ENCODE results near the gene CCDC112. TPM values are rescaled to one million over a fixed set of nuclear protein-coding genes. Genes with fewer than 3 reads are reported as not detected.

CCDC112 gene
- total RNA-seq, 4 donors from 2014 or later: 3.3 to 4.9 (median 3.8) TPM

- intact Hi-C loops (cut with DNase I): no loop called here
- TF ChIP-seq POLR2A (IDR thresholded peaks at IDR 0.05): no peak
Measured at GRCh38 chr5:115341745-115342144, 45.3 kb upstream of the CCDC112 start.

GRCh38 chr5:115338851-115339250 lies 42.4 kb upstream of the CCDC112 start:
- intact Hi-C loops (cut with DNase I): no loop called here
- 82 to 87% methylated on average over 3 of the region's 3 CpGs for WGBS, 2 donors

More at GRCh38 chr5:115341745-115342144, 45.3 kb upstream of the CCDC112 start:
- no peaks in the 10 kb centered on the region for H3K4me1 ChIP-seq
- H3K27me3 ChIP-seq: no peaks in the 10 kb centered on the region
- no peak overlapping the region for H3K27ac ChIP-seq
- no peak for DNase-seq
- no peaks in the 10 kb centered on the region for H3K36me3 ChIP-seq
- WGBS, 2 donors: 91 to 95% methylated on average over 2 of the region's 2 CpGs
- H3K4me3 ChIP-seq (replicated peaks in 1 of 3): no peak overlapping the region
- no peaks in the 10 kb centered on the region for H3K9me3 ChIP-seq

GRCh38 chr5:115337882-115338281 lies 41.4 kb upstream of the CCDC112 start:
- no peak for DNase-seq
- Histone ChIP-seq H3K4me1 (no peaks in the 10 kb centered on the region), H3K36me3 (no peaks in the 10 kb centered on the region), H3K4me3 (replicated peaks in 1 of 3) (no peak overlapping the region), H3K27me3 (no peaks in the 10 kb centered on the region), H3K9me3 (no peaks in the 10 kb centered on the region), H3K27ac (no peak overlapping the region)
- TF ChIP-seq CTCF (IDR thresholded peaks at IDR 0.05) (no peak), POLR2A (IDR thresholded peaks at IDR 0.05) (no peak)
- 93 to 98% methylated on average over 1 of the region's 1 CpG for WGBS, 2 donors
- intact Hi-C loops (cut with DNase I): no loop called here

More at GRCh38 chr5:115338851-115339250, 42.4 kb upstream of the CCDC112 start:
- TF ChIP-seq CTCF (IDR thresholded peaks at IDR 0.05) (no peak), POLR2A (IDR thresholded peaks at IDR 0.05) (no peak)
- H3K4me1 ChIP-seq: no peaks in the 10 kb centered on the region
- H3K36me3 ChIP-seq: no peaks in the 10 kb centered on the region
- DNase-seq: no peak
- H3K4me3 ChIP-seq (replicated peaks in 1 of 3): no peak overlapping the region
- no peaks in the 10 kb centered on the region for H3K27me3 ChIP-seq
- H3K27ac ChIP-seq: no peak overlapping the region
- H3K9me3 ChIP-seq: no peaks in the 10 kb centered on the region

- intact Hi-C loops (cut with DNase I): no loop called here
- no peaks in the 10 kb centered on the region for H3K27me3 ChIP-seq
- no peak for DNase-seq
- H3K27ac ChIP-seq: no peak overlapping the region
- H3K4me3 ChIP-seq (replicated peaks in 1 of 3): no peak overlapping the region
- no peaks in the 10 kb centered on the region for H3K4me1 ChIP-seq
- 95 to 98% methylated on average over 1 of the region's 1 CpG for WGBS, 2 donors
- TF ChIP-seq CTCF (IDR thresholded peaks at IDR 0.05): no peak
- TF ChIP-seq POLR2A (IDR thresholded peaks at IDR 0.05): no peak
- H3K9me3 ChIP-seq: no peaks in the 10 kb centered on the region
- H3K36me3 ChIP-seq: no peaks in the 10 kb centered on the region
Measured at GRCh38 chr5:115336964-115337363, 40.5 kb upstream of the CCDC112 start.

- intact Hi-C loops (cut with DNase I): no loop called here
Measured at GRCh38 chr5:115336201-115336720, 39.8 kb upstream of the CCDC112 start.

More at GRCh38 chr5:115336201-115336720, 39.8 kb upstream of the CCDC112 start:
- no peak for DNase-seq
- Histone ChIP-seq H3K27ac (no peak overlapping the region), H3K36me3 (no peaks in the 10 kb centered on the region), H3K27me3 (no peaks in the 10 kb centered on the region), H3K4me3 (replicated peaks in 1 of 3) (no peak overlapping the region), H3K4me1 (no peaks in the 10 kb centered on the region), H3K9me3 (no peaks in the 10 kb centered on the region)
- TF ChIP-seq POLR2A (IDR thresholded peaks at IDR 0.05) (no peak), CTCF (IDR thresholded peaks at IDR 0.05) (no peak)
- WGBS, 2 donors: 82 to 89% methylated on average over 1 of the region's 1 CpG

Data from thyroid gland (tissue), 4 donors.